ENCODE measurements around the gene NSUN3.

- no peak for TF ChIP-seq CTCF (IDR thresholded peaks at IDR 0.05; ENCODE audit: insufficient read depth, low read length)
- no peak for TF ChIP-seq POLR2AphosphoS5 (IDR thresholded peaks at IDR 0.05; ENCODE audit: low read depth)
- no peak for TF ChIP-seq REST (IDR thresholded peaks at IDR 0.05; ENCODE audit: insufficient replicate concordance, low read depth)
- no peak for TF ChIP-seq GABPA (IDR thresholded peaks at IDR 0.05; ENCODE audit: low read depth)
- no peak for TF ChIP-seq SPI1 (IDR thresholded peaks at IDR 0.05; ENCODE audit: borderline replicate concordance, low read depth)
Measured at GRCh38 chr3:94083261-94083660, 20.4 kb downstream of the NSUN3 start.
